ENCODE data around the gene USP6.

GRCh38 chr17:5123343-5124124, 7.7 kb downstream of the USP6 start:
- no peak for TF ChIP-seq GATA2 (IDR thresholded peaks at IDR 0.05; ENCODE audit: low read depth, low read length)
- TF ChIP-seq GATA3 (IDR thresholded peaks at IDR 0.05; ENCODE audit: low read depth, low read length), result no peak
